Panc1 (cell line): ENCODE measurements around the gene MAL. TPM values are rescaled to one million over a fixed set of nuclear protein-coding genes. Genes with fewer than 3 reads are reported as not detected.

Experiments used
- ATAC-seq: fragments of 200-7000 bp; cut with Tn5 transposase; 2 replicates; pipeline ENCODE4 v1.9.1; 2020; ENCODE audit warnings: mild to moderate bottlenecking, moderate library complexity
- BruUV-seq: library from RNA; stranded (reverse); fragments of 400-500 nt; replicated peaks from 2 replicates; lab custom pipeline; 2021; lab: Mats Ljungman, UMichigan
- CTCF ChIA-PET: fragments of 300-600 bp; sonication (Branson Sonifier 250); formaldehyde crosslinking; loops from one replicate; lab custom pipeline; 2022; ENCODE audit warnings: antibody characterized with exemption; lab: Charles Lee
- POLR2A ChIA-PET: fragments of 300-600 bp; sonication (Branson Sonifier 250); formaldehyde crosslinking; loops from one replicate; lab custom pipeline; 2022; ENCODE audit warnings: antibody characterized with exemption; lab: Charles Lee
- DNase-seq: peaks from one replicate; pipeline ENCODE4 v3.0.0-alpha.2; 2010; ENCODE audit warnings: low read depth, low spot score
- H3K27ac ChIP-seq: 2 replicates; pipeline ENCODE4 v1.5.1; 2011; ENCODE audit warnings: mild to moderate bottlenecking, low read length, inconsistent platforms
- H3K27me3 ChIP-seq: fragments of 200-500 bp; sonication (Bioruptor generic); 2 replicates; pipeline ENCODE4 v1.6.0; 2014; ENCODE audit warnings: low read length, inconsistent platforms; ENCODE audit not compliant: control insufficient read depth, insufficient read depth
- H3K36me3 ChIP-seq: fragments of 200-500 bp; sonication (Bioruptor generic); 2 replicates; pipeline ENCODE4 v1.5.1; 2014; ENCODE audit warnings: inconsistent platforms, mild to moderate bottlenecking, low read length, moderate library complexity; ENCODE audit not compliant: control insufficient read depth, insufficient read depth
- H3K4me1 ChIP-seq: 2 replicates; pipeline ENCODE4 v1.5.1; 2011; ENCODE audit warnings: inconsistent platforms, mild to moderate bottlenecking, low read length, moderate library complexity; ENCODE audit not compliant: control insufficient read depth, insufficient read depth
- H3K4me3 ChIP-seq, 2 experiments: 2 replicates each; pipeline ENCODE4 v1.5.1; 2011 to 2012; ENCODE audit warnings: low read depth in 2 of 2, low read length in 2 of 2, mild to moderate bottlenecking in 2 of 2, inconsistent platforms in 1 of 2, moderate library complexity in 1 of 2
- H3K9me3 ChIP-seq: fragments of 200-500 bp; sonication (Bioruptor generic); 2 replicates; pipeline ENCODE4 v1.5.1; 2014; ENCODE audit warnings: low read depth, mild to moderate bottlenecking, inconsistent platforms, low read length, moderate library complexity; ENCODE audit not compliant: control insufficient read depth, insufficient read depth
- CTCF ChIP-seq: fragments of 450-650 bp; IDR thresholded peaks from 2 replicates; pipeline ENCODE4 v1.5.1; 2017; ENCODE audit warnings: mild to moderate bottlenecking
- POLR2AphosphoS5 ChIP-seq: IDR thresholded peaks from 2 replicates; pipeline ENCODE4 v1.6.1; 2012; ENCODE audit warnings: mild to moderate bottlenecking, low read depth, low read length, moderate library complexity
- SIN3A ChIP-seq: IDR thresholded peaks from 2 replicates; pipeline ENCODE4 v1.6.1; 2012; ENCODE audit warnings: low read depth, mild to moderate bottlenecking, low read length, moderate library complexity, borderline replicate concordance; ENCODE audit not compliant: insufficient read depth
- TCF7L2 ChIP-seq: IDR thresholded peaks from 2 replicates; pipeline ENCODE4 v1.6.1; 2011; ENCODE audit warnings: mild to moderate bottlenecking, low read depth, low read length, inconsistent platforms
- in situ Hi-C: cut with HindIII; loops from 2 replicates; pipeline ENCODE4 v1.10.0; 2016; ENCODE audit warnings: low sequenced_read_pairs, low pct_unique_long_range_greater_than_20kb
- intact Hi-C: fragments of 100-400 bp; cut with micrococcal nuclease; formaldehyde crosslinking; loops from one replicate; pipeline ENCODE4 v1.10.0; 2022; ENCODE audit not compliant: unreplicated experiment
- total RNA-seq: library from RNA; stranded (reverse); gene quantifications from one replicate; pipeline ENCODE4 v1.2.1, GENCODE V29; 2021; ENCODE audit not compliant: unreplicated experiment
- TF ChIP-seq, protein P1 (sequence below), 2 experiments: IDR thresholded peaks; 2 replicates each; pipeline ENCODE4 v1.6.1; 2011 to 2012; ENCODE audit warnings: low read depth in 2 of 2, control low read depth in 1 of 2, low read length in 1 of 2, mild to moderate bottlenecking in 1 of 2, moderate library complexity in 1 of 2; ENCODE audit not compliant: insufficient read depth in 1 of 2

MAL gene
- total RNA-seq, 1 experiment from 2014 or later = 1.3 TPM

GRCh38 chr2:95030496-95030895, 5.0 kb downstream of the MAL start:
- peaks cover 13% of the 10 kb centered on the region for H3K27me3 ChIP-seq
- DNase-seq = no peak
- no TSS peak for BruUV-seq

DNA sequence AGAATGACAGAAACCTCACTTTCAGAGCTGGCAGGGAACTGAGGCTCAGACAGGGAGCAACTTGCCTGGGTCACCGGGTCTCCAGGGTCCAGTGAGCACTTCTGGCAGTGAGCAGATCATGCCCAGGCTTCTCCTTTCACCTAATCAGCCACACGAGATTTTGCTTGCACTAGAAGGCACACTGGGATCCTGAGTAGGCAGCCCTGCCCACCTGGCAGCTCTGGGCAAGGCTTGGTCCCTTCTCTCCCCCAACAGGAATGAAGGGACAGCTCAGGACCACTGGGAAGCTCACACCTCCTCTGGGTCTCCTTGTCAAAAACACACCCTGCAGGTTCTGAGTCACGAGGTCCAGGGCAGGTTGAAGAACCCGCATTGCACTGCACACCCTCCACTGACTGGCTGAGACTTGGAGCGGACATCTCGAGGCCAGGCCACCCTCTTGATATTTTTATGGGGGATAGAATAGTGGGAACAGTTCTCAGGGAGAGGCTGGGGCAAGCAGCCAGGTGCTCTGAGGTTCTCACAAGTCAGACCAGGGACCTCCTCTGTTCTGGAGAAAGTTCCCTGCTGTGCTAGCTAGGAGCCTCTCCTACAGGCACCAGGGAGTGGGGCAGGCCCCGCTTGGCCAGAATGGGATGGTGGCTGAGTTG, 5.7 kb downstream of the MAL start:
- no peaks in the 10 kb centered on the region for H3K36me3 ChIP-seq
- BruUV-seq = no TSS peak
- in situ Hi-C loops (no loop called here), intact Hi-C loops (no loop called here)
- ATAC-seq = no peak
- no peaks in the 10 kb centered on the region for H3K9me3 ChIP-seq
- ChIA-PET POLR2A (no interaction called here), CTCF (no interaction called here)
- peaks cover 11% of the 10 kb centered on the region for H3K27me3 ChIP-seq
- no peak for TF ChIP-seq CTCF
- TF ChIP-seq, protein P1, sequence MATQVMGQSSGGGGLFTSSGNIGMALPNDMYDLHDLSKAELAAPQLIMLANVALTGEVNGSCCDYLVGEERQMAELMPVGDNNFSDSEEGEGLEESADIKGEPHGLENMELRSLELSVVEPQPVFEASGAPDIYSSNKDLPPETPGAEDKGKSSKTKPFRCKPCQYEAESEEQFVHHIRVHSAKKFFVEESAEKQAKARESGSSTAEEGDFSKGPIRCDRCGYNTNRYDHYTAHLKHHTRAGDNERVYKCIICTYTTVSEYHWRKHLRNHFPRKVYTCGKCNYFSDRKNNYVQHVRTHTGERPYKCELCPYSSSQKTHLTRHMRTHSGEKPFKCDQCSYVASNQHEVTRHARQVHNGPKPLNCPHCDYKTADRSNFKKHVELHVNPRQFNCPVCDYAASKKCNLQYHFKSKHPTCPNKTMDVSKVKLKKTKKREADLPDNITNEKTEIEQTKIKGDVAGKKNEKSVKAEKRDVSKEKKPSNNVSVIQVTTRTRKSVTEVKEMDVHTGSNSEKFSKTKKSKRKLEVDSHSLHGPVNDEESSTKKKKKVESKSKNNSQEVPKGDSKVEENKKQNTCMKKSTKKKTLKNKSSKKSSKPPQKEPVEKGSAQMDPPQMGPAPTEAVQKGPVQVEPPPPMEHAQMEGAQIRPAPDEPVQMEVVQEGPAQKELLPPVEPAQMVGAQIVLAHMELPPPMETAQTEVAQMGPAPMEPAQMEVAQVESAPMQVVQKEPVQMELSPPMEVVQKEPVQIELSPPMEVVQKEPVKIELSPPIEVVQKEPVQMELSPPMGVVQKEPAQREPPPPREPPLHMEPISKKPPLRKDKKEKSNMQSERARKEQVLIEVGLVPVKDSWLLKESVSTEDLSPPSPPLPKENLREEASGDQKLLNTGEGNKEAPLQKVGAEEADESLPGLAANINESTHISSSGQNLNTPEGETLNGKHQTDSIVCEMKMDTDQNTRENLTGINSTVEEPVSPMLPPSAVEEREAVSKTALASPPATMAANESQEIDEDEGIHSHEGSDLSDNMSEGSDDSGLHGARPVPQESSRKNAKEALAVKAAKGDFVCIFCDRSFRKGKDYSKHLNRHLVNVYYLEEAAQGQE (IDR thresholded peaks at IDR 0.05; ENCODE audit: insufficient read depth in 1 of 2, low read depth in 2 of 2, low read length in 1 of 2) = no peak
- TF ChIP-seq TCF7L2 = no peak
- TF ChIP-seq POLR2AphosphoS5 = no peak
- no peak for TF ChIP-seq SIN3A
- H3K27ac ChIP-seq = no peak overlapping the region
- DNase-seq = no peak
- H3K4me3 ChIP-seq = no peak overlapping the region
- peaks cover 3% of the 10 kb centered on the region; the same call in 1 of the 2 replicates for H3K4me1 ChIP-seq

More at GRCh38 chr2:95030496-95030895, 5.0 kb downstream of the MAL start:
- intact Hi-C loops (no loop called here), in situ Hi-C loops (no loop called here)
- Histone ChIP-seq H3K36me3 (no peaks in the 10 kb centered on the region), H3K4me3 (no peak overlapping the region), H3K27ac (no peak overlapping the region), H3K4me1 (peaks cover 3% of the 10 kb centered on the region; the same call in 1 of the 2 replicates), H3K9me3 (no peaks in the 10 kb centered on the region)
- no peak for TF ChIP-seq TCF7L2
- ATAC-seq = no peak
- ChIA-PET POLR2A (no interaction called here), CTCF (no interaction called here)

DNA sequence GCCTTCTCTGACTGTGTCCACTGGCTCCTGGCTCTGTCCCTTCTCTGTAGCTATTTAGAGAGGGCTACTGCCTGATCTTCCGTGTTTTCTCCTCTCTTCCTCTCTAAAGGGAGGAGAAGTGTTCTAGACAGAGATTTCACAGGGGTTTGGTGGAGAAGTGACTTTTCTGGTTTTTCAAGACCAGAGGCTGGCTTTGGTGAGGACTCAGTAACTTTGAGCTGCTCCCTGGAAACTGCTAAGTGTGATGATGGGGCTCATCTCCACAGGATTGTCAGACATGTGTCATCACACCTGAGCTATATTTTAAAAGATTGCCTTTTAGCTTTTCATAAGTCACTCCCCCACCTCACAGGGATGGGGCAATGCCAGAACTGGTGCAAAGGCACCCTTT, 6.2 kb downstream of the MAL start:
- POLR2A ChIA-PET = no interaction called here
- H3K27ac ChIP-seq = no peak overlapping the region
- in situ Hi-C loops = no loop called here
- H3K4me1 ChIP-seq = peaks cover under 1% of the 10 kb centered on the region; the same call in 1 of the 2 replicates
- DNase-seq (no peak), ATAC-seq (no peak)
- CTCF ChIA-PET = no interaction called here
- no peak overlapping the region for H3K4me3 ChIP-seq
- no peaks in the 10 kb centered on the region for H3K9me3 ChIP-seq
- intact Hi-C loops = no loop called here
- H3K27me3 ChIP-seq = peaks cover 10% of the 10 kb centered on the region
- TF ChIP-seq, protein P1 (IDR thresholded peaks at IDR 0.05; ENCODE audit: insufficient read depth in 1 of 2, low read depth in 2 of 2, low read length in 1 of 2) = no peak
- TF ChIP-seq POLR2AphosphoS5 (no peak), CTCF (no peak), SIN3A (no peak), TCF7L2 (no peak)
- no peaks in the 10 kb centered on the region for H3K36me3 ChIP-seq
- no TSS peak for BruUV-seq
